Activated CD4-positive, alpha-beta T cell treated with anti-CD3 and anti-CD28 coated beads for 48 hours (primary cell): ENCODE results near the gene IPMK.
A peak's percentile ranks its signal among the peaks of the same experiment; 100 is the strongest.

ENCODE experiments used
- DNase-seq: peaks from one replicate; pipeline ENCODE4 v3.0.0-alpha.2; 2020

The IPMK gene

DNA sequence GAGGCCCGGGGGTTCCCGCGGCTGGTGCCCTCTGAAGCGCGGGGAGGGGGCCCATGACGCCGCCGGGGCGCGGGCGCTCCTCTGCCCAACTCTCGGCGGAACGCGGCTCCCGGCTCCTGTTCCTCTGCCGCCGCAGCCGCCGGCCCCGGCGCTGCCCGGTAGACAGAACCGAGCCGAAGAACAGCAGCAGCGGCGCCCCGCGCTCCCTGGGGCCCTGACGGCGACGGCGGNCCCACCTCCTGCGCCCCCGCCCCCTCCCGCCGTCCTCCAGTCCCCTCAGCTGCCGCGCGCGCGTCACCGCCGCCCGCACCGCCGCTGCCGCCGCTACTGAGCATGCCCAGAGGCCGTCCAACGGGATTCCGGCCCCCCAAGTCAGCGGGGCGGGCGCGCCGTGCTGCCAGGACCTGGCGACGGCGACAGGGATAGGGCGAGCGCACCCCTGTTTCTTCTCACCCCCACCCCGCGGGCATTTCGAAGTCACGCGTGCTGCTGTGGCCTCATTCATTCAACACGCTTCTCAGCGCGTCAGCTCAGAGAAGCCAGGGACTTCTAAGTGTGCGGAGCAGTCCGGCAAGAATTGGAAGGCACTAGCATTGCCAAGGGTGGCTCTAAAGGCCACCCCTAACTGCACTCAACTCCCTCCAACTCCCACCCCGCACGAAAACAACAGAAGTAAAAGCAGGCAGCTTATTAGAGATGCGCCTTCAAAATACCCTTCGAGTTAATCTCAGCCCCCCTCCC, at the start of gene IPMK:
Gene IPMK, minus strand, starts transcription at position 182 of the 741 bp plus-strand sequence. CDS start 283 bp downstream, outside the sequence.
- peak; percentile 95 for DNase-seq

DNA sequence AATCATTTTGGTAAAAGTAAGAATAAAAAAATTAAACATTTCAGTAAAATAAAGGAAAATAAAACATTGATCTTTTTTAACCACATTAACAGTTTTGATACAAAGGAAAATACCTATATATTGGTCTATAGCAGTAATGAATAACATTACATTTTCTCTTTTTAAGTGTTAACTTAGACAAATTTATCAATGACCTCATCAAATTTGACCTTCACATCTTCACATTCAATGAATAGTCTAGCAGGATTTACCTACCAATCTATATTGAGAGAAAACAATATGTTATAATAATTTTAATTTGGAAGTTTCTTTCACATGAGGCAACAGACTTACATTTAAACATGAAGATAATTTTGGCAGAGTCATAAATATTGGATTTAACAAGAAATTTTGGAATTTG, 49.2 kb upstream of the IPMK start:
- DNase-seq: no peak

DNA sequence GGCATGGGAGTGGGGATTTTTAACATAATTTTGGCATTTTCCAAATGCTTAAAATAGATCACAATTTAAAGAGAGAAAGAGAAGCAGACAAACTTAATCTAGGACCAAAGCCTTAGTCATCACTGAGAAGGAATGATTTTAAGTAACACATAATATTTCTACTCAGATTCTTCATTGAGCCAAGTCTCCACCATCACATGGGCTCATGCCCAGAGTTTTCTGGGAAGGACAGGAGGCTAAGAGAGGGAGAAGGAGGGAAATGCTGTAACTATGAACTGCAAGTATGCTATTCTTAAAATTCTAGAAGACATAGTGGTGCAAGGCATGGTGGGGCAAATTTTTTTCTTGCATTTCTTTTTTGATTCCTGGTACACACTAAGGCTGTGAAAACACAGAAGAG, 43.3 kb upstream of the IPMK start:
- no peak for DNase-seq

GRCh38 chr10:58307676-58308075, 40.0 kb upstream of the IPMK start:
- no peak for DNase-seq

DNA sequence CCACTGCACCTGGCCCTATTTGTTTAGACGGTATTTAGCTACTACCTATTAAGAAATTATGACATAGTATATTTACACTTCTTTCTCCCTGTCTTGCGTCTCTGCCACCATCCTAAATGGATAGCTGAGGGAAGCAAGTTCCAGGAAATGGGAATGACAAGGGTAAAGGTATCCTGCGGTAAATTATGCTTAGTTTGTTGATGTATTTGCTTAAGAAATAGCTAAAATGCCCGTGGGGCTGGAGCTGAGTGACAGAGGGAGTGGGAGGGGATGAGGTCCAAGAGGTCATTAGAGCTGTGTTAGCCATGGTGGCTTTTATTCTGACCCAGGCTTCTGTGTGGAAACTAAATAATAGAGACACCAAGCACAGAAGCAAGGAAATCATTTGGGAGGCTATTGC, 38.1 kb upstream of the IPMK start:
- no peak for DNase-seq

DNA sequence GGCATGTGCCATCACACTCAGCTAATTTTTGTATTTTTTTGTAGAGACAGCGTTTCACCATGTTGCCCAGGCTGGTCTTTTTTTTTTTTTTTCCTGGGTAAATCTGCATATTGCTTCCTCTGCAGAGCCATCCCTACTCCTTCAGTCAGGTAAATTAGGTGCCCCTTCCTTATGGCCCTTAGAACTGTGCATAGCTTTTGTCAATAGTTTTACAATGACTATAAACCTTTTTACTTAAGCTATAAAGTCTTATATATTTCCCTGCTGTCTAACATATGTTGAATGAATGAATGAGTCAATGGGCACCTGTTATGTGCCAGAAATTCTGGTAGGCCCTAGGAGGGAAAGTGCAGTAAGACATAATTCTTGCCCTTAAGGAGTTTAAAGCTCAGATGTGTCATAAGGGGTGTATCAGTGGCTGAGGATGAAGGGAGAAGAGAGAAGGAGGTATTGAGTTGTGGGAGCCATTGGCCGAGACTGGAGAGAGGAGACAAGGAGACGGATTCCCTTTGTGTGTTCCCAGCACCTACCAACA, 36.5 kb upstream of the IPMK start:
- no peak for DNase-seq

DNA sequence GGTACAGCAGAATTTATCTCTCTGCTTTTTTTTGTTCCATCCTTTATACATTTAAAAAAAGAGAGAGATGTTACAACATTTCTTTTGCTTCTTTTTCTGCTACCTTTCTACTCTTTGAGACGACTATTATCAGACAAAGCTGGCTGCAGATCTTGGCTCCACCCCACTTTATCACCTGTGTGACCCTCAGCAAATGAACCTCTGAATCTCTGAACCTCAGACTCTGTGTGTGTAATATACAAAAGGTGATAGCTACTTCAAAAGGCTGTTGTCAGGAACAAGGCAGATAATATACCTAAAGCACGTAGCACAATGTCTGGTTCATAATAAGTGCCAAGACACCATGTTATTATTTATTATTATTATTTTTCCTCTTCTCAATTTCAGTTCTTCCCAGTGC, 34.6 kb upstream of the IPMK start:
- DNase-seq: no peak

- no peak for DNase-seq
Observed at GRCh38 chr10:58300676-58301075, 33.0 kb upstream of the IPMK start.

- DNase-seq: peak; percentile 65
Observed at GRCh38 chr10:58299580-58299979, 31.9 kb upstream of the IPMK start.

DNA sequence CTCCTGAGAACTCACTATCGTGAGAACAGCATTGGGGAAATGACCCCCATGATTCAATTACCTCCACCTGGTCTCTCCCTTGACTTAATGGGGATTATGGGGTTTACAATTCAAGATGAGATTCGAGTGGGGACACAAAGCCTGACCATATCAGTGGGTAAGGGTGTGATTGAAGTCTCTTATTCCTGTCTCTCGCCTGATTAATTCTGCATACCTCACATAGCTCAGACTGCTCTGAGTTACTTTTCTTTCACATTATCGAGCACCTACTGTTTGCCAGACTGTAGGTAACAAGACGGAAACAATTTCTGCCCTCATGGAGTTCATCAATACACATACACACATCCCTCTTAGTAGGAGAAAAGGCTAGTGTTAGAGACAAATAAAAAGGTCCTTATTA, 26.3 kb upstream of the IPMK start:
- DNase-seq: no peak

DNA sequence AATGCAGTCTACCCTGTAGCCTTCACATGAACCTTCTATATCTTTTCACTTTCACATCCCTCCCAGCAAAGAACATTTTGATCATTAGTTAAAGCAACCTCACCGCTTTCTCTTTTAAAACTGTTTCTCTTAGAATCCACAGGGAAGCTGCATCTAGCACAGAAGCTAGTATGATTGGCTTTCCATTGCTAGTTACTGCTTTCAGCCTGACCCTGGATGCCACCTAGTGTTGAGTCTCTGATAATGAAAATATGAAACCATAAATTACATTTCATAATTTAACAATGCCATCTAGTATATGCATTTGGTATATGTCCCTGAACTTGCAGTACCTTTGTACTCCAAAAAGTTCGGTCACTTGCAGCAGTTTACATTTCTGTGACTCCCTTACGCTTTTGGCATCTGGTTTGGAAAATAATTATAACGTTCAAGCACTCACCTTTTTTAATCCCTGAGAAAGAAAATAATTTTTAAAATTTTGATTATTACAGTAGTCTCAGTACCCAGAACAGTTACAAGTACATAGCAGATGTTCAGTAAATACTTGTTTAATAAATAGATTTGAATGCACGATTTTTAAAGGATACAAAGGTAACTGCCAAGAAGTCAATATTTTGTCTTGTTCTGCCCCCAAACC, 24.0 kb upstream of the IPMK start:
- DNase-seq: peak; percentile 30

GRCh38 chr10:58282615-58283014, 14.9 kb upstream of the IPMK start:
- DNase-seq: peak; percentile 22

DNA sequence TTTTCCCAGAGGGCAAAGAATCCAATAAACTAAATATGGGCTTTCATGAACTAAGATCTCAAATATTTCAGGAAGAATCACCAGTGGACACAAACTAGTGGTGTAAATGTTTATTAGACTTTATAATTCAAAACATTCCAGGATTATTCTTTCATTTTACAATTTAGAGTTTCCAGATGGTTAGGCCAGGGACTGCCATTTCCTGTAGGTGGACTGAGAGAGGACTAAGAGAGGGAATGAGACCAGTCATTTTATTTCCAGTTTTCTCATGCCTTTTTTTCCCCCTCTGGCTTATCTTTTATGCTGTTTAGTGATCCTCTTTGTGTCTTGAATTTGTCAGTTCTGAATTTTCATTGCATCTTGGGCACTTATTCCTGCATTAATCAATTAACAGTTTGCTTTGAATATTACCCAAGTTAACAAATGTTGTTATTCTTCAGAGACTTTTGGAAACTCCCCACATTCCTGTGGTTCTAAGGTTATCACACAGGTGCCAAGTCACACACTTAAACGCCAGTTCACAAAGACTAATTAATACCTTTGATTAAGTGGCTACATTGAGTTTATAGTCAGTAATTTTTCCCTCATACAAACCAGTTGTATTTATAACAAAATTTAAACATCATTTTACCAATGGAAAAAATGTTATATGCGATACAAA, 13.5 kb upstream of the IPMK start:
- no peak for DNase-seq

GRCh38 chr10:58280477-58280876, 12.8 kb upstream of the IPMK start:
- DNase-seq: no peak

DNA sequence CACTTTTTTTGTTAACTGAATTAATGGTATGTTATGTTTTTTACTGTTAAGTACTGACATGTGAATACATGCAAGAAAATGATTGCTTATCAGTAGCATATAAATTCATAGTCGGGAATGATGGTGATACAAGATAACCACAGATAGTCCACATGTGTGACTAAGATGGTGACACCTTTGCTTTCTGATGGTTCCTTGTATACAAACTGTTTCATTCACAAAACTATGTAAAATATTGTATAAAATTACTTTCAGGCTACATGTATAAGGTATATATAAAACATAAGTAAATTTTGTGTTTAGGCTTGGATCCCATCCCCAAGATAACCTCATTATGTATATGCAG, 11.2 kb upstream of the IPMK start:
- no peak for DNase-seq

DNA sequence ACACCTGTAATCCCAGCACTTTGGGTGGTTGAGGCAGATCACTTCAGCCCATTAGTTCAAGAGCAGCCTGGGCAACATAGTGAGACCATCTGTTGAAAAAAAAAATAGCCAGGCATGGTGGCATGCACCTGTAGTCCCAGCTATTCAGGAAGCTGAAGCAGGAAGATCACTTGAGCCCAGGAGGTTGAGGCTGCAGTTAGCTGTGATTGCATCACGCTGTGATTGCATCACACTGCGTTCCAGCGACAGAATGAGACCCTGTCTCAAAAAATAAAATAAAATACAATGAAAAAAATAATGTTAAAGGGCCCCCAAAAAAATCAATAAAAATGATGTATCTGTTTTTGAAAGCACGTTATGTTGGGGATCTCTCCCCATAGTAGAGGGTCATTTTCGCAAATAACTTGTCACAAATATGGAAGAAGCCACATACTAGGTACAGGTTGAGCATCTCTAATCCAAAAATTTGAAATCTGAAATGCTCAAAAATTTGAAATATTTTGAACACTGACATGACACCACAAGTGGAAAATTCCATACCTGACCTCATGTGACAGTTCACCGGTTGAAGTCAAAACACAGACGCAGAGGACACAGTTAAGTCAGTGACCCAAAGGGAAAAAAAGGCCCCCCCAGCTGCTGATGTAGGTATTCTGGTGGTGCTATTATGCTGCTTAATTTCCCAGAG, 10.7 kb upstream of the IPMK start:
- no peak for DNase-seq

GRCh38 chr10:58275908-58276307, 8.2 kb upstream of the IPMK start:
- no peak for DNase-seq

DNA sequence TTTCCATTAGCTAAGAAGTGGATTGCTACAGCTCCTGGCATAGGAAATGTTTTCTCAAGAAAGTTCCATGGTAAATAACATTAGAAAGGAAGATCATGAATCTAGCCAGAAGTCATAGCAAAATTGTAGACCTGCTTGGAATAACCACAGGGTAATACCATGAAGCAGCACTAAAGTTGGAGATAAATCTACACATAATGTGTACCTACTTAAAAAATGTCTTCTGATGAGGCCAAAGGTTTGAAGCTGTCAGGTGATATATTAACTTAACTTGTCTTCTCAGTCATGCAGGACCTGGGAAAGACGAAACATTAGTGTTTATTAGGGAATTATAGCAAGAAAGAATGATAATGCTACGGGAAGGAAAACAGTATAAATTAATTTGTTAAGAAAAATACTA, 7.6 kb upstream of the IPMK start:
- DNase-seq: no peak

DNA sequence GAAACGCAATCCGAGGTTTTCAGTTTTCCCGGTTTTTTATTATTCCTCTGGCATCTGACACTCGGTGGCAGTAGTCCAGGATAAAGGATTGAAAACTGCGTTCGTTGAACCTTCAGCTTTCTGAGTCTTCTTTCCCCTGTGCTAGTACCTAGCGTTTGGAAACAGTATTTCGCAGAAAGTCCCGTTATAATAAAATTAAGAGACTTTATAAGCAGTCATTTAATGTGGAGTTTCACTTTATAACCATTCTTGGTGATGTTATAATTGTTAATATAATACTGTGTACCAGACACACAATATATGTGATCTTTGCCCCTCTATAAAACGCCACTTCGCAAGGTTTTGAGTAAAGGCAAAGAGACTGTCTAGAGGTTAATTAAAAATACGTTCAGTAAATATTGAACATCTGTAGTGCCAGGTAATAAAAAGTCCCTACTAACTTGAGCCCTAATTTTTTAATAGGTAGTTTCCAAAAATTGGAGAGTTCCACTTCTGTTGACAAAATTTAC, 2.1 kb upstream of the IPMK start:
- no peak for DNase-seq

GRCh38 chr10:58268946-58269781, 1.5 kb upstream of the IPMK start, which contains the start of gene CISD1:
TSS of gene CISD1 (plus strand) at chr10:58269162. CDS start at chr10:58269274, 112 bp downstream.
- peak; percentile 95 for DNase-seq

DNA sequence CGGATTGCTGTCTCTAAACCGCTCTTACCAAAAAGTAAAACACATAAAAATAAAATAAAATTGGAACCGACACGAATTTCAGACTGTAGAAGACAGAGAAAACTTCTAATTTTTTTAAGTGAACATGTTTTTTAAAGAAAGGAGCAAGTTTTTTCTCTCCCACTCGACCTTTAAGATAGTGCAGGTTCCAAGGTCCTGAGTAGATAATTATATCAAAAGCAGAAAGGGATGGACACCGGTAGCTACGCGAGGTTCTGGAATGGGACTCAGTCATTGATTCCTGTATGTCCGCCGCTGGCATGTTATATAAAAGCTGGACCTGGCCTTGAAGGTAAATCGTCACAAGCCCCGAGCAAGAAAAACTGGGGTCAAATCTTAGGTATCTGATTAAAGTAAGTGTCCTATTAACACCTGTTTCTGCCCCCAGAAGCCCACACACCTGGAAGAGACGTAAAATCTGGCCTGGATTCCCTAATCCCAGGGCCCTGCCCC, 806 bp upstream of the IPMK start:
- no peak for DNase-seq
